Thyroid gland (tissue), 4 donors: ENCODE measurements around the gene CYP4F2.
"Not testable (repeated sequence)": the region's sequence is repeated elsewhere in the genome, so short reads cannot be mapped to it uniquely, and the experiment has no call there.

Source experiments
- POLR2A ChIP-seq, 2 donors: fragments of 450-650 bp; IDR thresholded peaks; one replicate each; pipeline ENCODE4 v1.6.1; 2017; ENCODE audit warnings: antibody characterized with exemption in 2 of 2, mild to moderate bottlenecking in 2 of 2, moderate library complexity in 1 of 2
- TF ChIP-seq, protein P1 (sequence below), 6 experiments: fragments of 200-600 bp in 3 of 6; fragments of 450-650 bp in 3 of 6; sonication (generic) in 3 of 6; IDR thresholded peaks; one replicate each; pipeline ENCODE4 v1.5.1; 2016 to 2019; ENCODE audit warnings: antibody characterized with exemption in 6 of 6, mild to moderate bottlenecking in 2 of 6, inconsistent platforms in 1 of 6, moderate library complexity in 1 of 6

DNA sequence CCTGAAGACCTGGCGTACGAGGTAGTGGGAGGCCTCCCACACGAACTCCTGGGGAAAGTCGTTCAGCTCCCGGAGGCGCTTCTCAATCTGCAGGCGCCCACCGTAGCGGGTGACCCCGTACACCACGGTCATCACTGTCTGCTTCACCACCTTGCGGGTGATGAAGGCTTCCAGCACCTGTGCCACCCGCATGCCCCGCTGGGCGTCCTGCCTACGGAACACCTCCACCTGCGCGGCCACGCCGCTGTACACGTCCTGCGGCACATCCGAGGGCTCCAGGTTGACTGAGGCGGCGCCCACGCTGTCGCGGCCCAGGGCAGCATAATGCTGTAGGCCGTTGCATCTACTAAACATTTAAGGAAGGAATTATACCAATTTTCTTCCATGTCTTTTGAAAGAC lies 5.0 kb upstream of the CYP4F2 start:
- TF ChIP-seq, protein P1, sequence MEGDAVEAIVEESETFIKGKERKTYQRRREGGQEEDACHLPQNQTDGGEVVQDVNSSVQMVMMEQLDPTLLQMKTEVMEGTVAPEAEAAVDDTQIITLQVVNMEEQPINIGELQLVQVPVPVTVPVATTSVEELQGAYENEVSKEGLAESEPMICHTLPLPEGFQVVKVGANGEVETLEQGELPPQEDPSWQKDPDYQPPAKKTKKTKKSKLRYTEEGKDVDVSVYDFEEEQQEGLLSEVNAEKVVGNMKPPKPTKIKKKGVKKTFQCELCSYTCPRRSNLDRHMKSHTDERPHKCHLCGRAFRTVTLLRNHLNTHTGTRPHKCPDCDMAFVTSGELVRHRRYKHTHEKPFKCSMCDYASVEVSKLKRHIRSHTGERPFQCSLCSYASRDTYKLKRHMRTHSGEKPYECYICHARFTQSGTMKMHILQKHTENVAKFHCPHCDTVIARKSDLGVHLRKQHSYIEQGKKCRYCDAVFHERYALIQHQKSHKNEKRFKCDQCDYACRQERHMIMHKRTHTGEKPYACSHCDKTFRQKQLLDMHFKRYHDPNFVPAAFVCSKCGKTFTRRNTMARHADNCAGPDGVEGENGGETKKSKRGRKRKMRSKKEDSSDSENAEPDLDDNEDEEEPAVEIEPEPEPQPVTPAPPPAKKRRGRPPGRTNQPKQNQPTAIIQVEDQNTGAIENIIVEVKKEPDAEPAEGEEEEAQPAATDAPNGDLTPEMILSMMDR (IDR thresholded peaks at IDR 0.05) = not testable (repeated sequence)
- not testable (repeated sequence) for TF ChIP-seq POLR2A (IDR thresholded peaks at IDR 0.05)
